ENCODE measurements around the gene BRD1.

BRD1 gene

DNA sequence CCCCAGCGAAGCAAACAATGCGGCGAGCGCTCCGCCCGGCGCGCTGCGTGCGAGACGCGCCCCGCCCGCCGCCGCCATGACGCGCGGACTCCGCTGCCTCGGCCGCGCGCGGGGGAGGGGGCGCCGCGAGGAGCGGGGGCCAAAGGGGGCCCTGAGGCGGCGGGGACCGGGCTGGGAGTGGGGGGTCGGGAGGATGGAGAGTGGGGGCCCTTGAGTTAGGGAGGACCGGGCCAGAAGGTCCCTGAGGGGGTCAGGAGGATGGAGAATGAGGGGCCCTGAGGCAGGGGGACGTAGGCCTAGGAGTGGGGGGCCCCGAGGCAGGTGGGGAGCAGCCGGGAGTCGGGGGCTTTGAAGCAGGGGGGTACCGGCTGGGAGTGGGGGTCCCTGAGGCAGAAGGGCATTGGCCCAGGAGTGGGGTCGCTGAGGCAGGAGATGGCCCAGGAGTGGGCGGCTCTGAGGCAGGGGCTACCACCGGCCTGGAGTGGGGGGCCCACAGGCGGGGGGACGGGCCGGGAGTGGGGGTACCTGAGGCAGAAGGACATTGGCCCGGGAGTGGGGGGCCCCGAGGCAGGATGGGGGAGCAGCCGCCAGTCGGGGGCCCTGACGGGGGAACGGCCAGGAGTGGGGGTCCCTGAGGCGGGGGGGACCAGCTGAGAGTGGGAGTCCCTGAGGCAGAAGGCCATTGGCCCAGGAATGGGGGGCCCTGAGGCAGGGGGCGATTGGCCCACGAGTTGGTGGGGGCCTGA is at the start of gene BRD1:
TSS of gene BRD1 (minus strand) at position 21 of the 746 bp plus-strand sequence. CDS start 3,556 bp downstream, outside the sequence.
- no peak for DNase-seq

DNA sequence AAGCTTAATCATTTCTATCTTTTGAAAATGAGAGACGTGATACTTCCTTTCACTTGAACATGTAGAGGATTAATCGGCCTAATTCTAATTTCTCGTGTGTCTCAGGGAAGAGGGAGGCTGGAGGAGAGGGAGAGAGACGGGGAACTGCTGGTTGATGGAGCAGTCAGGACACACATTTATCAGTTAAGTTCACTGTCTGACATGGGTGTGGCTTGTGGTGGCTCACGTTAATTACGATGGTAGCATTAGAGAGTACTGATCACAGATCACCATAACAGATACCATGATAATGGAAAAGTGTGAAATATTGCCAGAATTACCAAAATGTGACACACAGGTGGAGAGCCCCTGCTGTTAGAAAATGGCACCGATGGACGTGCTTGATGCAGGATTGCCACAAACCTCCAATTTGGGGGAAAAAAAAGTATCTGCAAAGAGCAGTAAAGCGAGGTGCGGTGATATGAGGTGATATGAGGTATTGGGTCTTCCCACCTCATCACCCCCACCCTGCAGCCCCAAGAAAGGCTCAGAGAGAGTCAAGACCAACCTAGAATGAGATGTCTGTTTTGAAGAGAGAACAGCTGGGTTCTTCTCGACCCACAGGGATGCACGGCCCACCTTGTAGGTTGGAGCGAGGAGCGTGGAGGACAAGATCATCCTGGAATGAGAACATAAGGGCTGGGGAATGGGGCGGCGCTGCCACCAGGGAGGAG is 45.7 kb upstream of the BRD1 start:
- DNase-seq, result no peak

DNA sequence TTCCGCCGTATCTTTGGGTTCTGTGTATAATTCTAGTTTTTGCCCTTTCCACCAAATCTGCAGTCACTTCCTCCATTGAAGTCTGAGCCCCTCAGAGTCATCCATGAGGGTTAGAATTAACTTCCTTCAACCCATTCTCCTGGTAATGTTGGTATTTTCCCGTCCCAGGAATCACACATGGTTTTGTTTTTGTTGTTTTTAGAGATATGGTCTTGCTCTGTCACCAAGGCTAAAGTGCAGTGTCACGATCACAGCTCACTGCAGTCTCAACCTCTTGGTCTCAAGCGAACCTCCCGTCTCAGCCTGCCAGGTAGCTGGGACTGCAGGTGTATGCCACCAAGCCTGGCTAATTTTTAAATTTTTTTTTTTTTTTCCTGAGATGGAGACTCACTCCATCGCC is 44.7 kb upstream of the BRD1 start:
- no peak for DNase-seq

DNA sequence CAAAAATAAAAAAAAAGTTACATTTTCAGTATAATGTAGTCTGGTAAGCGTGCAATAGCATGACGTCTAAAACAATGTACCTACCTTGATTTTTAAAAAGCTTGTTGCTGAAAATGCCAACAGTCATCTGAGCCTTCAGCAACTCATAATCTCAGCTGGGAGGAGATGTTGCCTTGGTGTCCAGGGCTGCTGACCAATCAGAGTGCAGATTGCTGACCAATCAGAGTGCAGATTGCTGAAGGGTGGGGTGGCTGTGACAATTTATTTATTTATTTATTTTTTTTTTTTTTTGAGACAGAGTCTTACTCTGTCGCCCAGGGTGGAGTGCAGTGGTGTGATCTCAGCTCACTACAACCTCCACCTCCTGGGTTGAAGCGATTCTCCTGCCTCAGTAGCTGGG is 43.8 kb upstream of the BRD1 start:
- no peak for DNase-seq

DNA sequence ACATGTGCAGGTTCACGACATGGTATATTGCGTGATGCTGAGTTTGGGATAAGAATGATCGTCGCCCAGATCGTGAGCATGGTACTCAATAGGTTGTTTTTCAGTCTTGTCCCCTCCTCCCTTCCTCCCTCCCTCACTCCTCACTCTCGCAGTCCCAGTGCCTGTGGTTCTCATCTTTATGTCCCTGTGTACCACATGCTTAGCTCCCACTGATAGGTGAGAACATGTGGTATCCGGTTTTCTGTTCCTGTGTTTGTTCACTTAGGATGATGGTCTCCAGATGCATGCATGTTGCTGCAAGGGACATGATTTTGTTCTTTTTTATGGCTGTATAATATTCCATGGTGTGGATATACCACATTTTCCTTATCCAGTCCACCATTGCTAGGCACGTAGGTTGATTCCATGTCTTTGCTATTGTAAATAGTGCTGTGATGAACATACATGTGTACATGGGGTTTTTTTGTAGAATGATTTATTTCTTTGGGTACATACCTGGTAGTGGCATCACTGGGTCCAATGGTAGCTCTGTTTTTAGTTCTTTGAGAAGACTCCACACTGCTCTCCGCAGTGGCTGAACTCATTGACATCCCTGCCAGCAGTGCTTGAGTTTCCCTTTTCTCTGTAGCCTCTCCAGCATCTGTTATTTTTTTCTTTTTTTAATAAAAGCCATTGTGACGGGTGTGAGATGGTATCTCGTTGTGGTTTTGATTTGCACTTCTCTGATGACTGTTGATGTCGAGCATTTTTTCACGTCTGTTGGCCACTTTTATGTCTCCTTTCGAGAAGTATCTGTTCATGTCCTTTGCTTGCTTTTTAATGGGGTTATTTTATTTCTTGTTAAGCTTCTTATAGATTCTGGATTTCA is 42.4 kb upstream of the BRD1 start:
- DNase-seq, result no peak

DNA sequence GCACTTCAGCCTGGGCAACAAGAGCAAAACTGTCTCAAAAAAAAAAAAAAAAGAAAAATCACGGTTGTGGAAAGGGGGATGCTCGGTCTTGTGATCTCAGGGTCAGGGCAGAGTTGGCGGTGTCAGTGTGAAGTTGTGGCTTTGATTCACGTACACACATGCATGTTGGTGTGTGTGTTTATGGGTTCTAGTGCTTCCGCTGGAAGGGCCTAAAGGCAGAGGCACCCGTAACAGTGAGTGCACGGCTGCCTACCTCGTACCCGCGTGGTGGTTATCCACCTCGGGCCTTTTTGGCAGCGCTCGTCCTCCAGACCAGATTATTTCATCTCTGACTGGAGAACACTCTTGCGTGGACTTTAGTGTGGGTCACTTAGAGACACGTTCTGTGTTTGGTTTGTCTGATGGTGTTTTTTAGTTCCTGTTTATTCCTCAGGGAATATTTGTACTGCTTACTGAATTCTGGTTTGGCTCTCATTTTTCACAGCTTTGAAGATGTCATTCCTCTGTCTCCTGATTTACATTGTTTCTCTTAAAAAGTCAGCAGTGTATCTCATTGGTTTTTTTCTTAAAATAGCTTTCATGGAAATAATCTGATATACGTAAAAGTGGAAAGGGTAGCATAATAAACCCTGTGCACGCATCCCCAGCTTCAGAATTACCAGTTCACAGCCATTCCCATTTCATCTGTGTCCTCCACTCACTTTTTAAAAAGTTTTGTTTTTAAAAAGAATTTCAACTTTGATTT is 41.6 kb upstream of the BRD1 start:
- DNase-seq, result no peak

DNA sequence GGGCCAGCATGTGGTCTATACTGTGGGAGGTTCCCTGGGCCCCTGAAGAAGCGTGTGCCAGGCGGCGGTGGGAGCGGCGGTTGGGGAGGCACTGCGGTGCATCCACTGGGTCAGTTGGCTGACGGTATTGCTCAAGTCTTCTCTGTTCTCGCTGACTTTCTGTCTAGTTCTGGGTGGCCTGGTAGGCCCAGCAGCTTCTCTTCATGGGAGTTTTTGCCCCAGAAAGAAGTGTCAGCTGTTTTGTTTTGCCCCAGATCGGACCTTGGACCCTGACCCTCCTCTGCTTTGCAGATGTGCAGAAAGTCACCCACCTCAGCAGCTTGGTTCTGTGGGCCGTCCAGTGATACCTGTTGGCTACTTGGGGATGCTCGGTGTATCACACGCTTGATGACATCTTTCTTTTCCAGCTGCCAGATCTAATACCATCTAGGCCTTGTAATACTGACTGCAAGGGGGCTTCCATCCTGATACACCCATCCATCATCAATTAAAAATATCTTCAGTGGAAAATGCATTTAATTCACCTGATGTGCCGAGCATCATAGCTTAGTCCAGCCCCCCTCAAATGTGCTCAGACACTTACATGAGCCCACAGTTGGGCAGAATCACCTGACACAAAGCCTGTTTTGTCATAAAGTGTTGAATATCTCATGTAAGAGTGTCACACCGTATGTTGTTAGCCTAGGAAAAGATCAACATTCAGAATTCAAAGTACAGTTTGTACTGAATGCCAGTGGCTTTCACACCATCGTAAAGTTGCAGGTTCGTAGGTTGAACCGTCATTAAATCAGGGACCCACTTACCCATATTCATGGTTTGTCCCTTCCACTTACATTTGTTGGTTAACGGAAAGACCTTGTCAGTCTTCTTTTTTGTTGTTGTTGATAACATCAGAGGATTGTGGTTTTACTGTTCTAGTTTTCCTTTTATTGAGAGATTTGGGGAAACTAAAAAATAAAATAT is 39.9 kb upstream of the BRD1 start:
- DNase-seq, result no peak

DNA sequence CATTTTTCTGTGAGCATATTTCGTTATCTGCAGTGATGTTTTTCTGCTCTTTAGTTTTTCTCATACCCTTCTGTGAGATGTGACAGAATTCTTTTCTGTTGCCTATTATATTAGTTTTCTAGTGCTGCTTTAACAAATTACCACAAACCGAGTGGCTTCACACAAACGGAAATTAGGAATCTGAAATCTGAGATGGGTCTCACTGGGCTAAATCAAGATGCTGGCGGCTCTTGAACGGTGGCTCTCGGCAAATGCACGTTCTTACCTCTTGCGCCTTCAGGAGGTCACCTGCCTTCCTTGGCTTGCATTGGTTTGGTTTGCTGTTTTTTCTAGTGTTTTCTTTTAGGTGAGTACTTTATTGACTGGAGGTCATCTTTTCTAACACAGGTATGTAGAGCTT is 39.0 kb upstream of the BRD1 start:
- no peak for DNase-seq

DNA sequence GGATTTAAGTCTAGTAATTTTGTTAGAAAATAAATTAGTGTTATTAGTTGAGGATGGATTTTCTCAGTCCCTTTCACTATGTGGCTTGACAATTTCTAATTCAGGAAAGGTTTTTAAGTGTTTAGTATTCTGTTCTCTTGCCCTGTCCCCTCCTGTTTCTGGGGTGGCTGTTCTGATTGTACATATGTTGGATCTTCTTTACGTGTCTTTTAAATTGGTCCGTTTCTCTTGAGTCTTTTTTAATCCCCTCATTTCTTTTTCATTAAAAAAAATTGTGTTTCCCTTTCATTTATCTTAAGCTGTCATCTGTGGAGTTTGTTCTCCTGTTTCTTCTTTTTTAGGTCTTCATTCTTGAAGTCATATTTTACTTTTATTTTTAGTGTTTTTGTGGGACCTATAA is 38.5 kb upstream of the BRD1 start:
- no peak for DNase-seq

DNA sequence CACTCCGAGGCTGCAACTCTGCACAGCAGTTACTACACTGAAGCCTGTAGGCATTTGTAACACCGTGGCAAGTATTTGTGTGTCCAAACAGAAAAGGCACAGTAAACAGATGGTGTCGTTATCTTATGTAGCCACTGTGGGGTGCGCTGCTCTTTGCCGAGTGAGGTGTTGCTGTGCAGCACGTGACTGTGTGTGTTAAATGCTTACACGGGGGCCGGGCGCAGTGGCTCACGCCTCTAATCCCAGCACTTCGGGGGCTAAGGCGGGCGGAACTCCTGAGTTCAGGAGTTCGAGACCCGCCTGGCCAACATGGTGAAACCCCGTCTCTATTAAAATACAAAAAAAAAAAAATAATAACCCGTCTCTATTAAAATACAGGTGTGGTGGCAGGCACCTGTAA is 37.5 kb upstream of the BRD1 start:
- no peak for DNase-seq

DNA sequence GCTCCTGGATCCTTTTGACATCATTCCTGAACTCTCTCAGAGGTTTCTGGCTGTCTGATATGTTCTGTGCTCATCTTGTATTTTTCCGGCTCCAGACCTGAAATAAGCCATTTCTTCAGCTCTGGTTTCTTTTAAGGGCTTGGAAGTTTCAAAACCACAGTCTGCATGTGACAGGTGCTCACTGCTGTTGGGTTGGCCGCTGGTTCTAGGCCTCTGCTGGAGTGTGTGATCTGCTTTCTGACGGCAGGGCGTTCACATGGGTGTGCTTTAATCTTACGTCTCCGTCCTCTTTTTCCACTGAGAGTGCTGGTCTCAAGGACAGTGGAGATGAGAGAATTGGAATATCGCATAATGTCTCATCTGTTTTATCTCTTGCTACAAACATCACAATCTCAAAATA is 36.3 kb upstream of the BRD1 start:
- DNase-seq, result no peak

DNA sequence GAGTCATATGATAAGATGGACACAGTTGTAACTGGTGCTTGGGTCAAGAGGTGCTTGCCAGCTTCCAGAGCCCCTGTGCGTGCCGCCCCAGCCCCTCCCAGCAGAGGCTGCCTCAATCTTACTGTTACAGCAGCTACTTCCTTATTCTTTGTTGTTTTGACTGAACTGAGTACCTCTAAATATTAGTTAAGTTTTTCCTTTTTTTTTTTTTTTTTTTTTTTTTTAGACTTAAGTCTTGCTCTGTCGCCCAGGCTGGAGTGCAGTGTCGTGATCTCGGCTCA is 34.8 kb upstream of the BRD1 start:
- no peak for DNase-seq

DNA sequence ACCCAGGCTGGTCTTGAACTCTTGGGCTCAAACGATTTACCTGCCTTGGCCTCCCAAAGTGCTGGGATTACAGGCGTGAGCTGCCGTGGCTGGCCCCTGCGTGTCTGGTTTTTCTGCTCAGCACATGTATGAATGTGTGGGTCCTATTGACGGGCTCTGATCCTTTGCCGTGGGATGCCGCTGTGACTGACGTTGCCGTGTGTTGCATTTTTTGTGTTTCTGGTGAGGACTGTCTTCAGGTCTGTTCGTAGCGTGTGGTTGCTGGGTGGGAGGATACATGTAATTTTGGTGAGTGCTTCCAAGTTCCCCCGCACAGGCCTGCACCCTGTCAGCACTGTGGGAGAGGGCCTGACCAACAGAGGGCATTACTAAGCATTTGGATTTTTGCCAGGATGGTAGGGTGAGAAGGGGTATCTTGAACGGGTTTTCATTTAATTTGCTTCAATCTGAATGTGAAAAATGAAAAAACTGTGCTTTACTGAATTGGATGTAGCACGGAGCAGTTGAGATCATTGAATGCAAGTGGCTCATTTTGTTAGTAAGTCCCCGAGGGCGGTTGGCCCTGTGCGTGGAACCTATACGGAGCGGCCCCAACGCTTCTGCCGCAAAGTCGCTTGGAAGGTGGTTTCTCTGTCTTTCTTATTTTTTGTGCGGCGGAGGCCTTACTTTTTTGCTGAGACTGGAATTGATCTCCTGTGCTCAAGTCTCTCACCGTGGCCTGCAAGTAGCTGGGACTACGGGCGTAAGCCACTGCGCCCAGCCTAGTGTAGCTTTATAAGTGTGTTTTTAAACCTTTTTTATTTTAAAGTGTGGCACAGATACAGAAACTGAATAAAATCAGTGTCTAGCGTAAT is 34.2 kb upstream of the BRD1 start:
- DNase-seq, result no peak

DNA sequence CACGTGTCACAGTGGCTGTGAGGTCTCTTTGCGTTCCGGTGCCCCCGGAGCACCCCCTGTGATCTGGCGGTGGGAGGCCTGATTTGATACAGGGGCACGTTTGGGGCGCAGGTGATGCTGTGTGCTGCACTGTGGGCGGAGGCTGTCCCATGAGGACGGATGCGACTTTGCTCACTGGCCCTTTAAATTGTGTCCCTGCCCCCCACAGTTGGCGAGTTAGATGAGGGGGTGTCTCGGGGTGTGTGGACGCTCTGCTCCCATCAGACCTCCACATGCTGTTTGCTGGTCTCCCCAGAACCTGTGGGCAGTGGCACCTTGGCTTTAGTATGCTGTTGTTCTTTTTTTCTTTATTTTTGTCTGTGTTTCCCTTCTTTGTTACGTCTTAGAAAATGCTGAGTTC is 31.2 kb upstream of the BRD1 start:
- DNase-seq, result no peak

DNA sequence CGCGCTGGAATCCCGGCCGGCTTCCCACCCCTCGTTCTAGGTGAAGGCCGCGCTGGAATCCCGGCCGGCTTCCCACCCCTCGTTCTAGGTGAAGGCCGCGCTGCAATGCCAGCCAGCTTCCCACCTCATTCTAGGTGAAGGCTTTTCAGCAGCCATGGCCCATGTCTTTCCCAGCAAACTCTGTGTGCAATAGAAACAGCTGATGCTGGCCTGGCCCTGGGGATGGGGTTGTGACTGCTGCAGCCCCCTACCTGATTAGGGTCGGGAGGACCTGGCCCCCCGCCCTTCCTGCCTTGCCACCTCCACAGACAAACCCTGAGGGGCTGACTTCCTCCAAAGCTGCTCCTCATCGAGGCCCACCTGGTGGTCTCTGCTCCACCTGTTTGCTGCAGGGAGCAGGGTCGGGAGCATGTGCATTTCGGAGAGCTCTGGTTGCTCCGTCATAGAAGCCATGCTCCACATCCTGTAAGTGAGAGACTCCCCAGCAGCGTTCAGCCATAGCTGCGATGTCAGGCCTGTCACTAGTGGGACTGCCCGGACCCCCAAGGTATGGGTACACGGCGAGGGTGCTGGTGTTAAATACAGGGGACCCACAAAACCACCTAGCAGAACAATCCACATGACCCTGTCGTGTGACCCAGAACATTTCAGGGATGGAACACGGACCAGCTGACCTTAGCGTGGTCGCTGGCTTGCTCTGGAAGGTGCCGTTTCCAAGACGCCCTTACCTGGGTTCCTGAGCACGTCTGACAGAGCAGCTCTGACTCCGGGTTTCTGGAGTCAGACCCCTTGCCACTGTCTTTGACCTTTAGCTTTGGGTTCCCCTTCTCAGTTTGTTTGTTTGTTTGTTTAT is 29.3 kb upstream of the BRD1 start:
- DNase-seq, result no peak

DNA sequence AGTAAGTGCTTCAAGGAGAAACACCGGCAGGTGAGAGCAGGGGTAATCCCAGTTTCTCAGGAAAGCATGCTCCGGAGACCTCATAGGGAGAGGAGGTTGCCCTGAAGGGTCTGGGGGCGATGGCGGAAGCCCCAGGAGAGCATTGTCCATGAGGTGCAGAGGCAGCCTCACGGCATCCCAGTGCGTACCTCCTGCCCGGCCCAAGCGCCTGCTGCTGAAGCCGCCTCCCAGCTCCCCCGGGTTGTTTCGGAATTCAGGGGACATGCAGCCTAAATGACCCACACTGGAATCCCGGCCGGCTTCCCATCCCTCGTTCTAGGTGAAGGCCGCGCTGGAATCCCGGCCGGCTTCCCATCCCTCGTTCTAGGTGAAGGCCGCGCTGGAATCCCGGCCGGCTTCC is 28.7 kb upstream of the BRD1 start:
- DNase-seq, result no peak

DNA sequence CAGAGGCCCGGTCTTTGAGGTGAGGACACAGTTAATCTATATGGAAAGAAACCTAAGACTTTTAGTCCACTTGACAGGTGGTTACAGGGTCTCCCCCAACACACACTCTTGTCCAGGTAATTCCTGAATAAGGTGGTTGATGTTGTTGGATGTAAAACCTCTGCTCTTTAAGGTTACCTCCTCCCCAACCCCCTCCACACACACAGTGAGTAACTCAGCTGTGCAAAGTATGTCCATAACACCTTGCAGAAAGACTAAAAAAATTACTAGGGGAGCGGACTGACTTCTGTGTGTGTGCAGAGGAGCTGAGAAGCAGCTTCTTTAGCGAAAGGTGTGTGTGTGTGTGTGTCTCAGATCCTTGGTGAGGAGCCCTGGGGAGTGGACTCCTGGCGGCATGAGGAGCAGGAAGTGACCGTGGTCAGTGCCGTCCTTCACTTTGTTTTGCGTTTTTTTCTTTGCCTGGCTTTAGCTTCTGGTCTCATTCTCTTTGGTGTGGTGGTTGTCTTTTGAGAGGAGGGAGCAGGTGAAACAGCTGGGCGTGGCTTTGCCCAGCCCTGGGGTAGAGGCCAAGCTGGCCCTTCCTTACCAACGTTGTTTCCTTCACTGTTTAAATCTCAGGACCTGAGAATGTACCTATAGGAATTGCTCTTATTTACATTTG is 27.7 kb upstream of the BRD1 start:
- no peak for DNase-seq

DNA sequence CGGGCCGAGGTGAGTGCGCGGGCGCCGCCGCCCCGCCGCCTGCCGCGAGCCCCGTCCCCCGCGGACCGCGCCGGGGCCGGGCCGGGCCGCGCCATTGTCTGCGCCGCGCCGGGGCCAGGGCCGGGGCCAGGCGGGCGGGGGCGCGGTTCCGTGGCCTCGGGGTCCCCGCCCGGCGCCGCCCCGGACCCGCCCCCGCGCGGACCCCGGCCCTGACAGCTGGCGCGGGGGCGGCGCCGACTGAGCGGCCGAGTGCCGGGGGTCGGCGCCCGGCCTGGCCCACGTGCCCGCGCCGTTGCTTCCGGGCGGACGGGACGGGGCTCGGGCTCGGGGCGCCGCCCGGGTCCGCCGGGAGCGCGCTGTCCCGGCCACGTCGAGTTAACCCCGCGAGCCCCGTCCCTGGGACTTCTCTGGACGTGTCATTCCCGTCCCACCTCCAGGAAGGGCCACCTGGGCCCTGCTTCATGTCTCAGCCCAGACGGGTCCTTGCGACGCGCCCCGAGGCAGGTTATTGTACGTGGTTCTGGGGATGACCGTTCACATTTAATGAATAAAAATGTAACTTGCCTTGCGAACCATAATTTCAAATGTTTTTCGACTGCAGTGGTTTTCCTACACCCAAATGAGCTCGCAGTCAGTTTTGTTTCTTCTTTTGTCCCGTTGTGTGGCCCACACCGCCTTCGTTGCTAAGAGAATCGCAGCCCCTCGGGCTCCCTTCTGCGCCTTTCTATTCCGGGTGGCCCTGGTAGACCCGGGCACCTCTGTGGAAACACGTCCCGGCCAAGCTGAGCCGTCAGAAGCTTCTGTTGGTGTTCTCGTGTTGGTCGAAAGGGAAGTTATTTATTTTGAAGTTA is 26.5 kb upstream of the BRD1 start:
- no peak for DNase-seq

Measured in DMS 273 treated with DMSO at 0.1 percent for 48 hours (cell line).